ENCODE data around the gene COL5A1.
"Not testable (repeated sequence)": the region's sequence is repeated elsewhere in the genome, so short reads cannot be mapped to it uniquely, and the experiment has no call there.

Gene COL5A1

DNA sequence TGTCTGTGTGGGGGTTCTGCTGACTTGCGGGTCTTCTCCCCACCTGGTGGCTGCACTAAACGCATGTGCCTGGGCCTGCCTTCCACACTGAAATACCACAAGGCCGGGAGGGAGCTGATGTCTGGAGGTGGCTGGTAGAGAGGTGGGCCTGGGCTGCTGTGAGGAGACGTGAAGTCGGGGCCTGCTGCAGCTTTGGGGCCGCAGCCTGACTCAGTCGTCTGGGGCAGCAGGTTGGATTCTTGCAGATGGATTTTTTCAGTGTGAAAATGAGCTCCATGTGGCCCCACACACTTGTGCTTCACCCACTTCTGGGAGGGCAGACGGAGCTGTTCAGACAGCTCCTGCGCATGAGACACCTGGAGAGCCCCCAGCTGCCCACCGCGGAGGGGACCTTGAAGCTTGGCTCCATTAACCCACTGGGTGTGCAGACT, 29.3 kb downstream of the COL5A1 start:
- no peak for FAIRE-seq
- no peak for DNase-seq (ENCODE audit: insufficient read length, low spot score)

DNA sequence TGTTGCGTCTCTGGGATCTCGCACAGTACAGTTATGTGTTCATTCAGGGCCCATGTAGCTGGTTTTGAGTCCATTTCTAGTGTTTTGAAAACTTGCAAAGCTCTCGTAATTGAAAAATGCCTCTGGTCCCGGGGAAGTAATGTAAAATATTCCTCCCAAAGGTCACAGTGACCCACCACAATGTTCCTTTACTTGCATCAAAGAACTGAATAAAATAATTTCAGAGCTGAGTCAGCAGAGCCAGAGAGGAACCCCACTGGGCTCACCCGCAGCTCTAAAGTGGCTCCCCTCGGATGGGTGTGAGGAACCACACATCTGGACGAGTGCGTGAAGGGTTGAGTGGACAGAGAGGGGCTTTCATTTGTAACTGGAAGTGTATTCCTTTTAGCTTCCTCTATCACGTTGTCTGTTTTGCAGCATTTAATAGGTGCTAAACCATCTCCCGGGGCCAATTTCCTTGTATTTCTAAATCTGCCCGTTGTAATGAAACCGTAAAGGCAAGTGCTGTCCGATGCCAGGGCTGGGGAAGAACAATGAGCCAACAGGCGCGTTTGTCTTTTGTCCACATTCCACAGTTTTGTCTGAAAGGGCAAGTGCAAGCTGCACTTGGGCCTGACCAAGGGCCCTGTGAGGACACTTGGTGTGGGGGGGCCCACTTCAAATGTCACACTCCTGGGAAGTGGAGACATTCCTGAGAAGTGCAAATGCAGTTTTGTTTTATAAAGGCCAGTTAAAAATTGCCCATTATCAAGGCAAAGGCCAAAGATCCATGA, 29.9 kb downstream of the COL5A1 start:
- FAIRE-seq (no peak), DNase-seq (ENCODE audit: insufficient read length, low spot score) (no peak)

DNA sequence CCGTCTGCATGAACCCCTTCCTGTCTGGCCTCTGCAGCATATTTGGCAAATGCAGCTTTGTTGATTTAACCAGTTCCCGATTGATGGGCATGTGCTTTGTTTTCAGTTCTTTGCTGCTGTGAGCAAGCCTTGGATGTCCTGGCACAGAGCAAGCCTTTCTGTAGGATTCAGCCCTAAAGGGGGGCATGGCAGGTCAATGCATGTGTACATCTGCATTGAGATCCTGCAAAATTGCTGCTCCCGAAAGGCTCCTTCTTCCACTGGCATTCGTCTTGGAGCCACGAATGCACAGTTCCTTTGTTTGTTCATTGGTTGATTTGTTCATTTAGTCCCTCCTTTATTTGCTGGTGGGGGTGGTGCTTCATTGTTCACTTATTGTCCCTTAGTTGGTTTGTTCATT, 34.8 kb downstream of the COL5A1 start:
- no peak for DNase-seq (ENCODE audit: insufficient read length, low spot score)
- no peak for FAIRE-seq

DNA sequence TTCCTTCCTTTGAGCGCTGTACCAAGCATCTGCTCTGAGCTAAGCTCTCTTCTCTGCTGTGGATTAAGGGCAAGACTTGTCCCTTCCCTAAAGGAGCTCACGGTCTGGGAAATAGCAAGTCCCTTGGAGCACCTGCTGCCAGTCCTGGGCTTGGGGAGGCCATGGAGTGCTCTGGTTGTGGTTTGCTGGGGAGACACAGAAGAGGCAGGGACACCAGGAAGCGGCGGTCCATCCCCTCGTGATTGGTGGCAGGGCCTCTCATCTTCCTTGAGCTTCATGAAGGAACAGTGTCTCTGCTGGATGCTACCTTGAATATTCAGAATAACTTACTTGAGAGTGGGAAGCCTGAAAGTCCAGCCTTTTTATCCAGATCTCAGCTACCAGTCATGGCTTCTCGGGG, 35.3 kb downstream of the COL5A1 start:
- DNase-seq (ENCODE audit: insufficient read length, low spot score) (no peak), FAIRE-seq (no peak)

- no peak for DNase-seq (ENCODE audit: insufficient read length, low spot score)
- FAIRE-seq = no peak
Observed at GRCh38 chr9:134677743-134678142, 36.1 kb downstream of the COL5A1 start.

DNA sequence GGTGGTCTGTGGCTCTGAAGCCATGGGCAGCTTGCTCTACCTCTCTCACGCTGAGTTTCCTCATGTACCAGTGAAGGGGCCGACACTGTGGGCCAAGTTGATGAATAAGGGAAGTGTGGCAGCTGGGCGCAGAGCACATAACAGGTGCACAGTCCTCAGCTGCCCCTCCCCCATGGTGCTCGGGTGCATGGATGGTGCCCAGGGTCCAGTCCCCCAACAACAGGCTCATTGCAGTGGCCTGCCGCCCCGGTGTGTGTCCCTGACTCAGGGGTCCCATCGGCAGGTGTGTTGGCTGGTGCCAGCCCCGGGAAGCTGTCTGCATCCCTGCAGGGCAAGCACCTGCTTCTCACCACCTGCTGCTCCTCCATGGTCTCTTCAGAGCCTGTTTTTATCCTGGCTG, 36.6 kb downstream of the COL5A1 start:
- DNase-seq (ENCODE audit: insufficient read length, low spot score) (no peak), FAIRE-seq (no peak)

DNA sequence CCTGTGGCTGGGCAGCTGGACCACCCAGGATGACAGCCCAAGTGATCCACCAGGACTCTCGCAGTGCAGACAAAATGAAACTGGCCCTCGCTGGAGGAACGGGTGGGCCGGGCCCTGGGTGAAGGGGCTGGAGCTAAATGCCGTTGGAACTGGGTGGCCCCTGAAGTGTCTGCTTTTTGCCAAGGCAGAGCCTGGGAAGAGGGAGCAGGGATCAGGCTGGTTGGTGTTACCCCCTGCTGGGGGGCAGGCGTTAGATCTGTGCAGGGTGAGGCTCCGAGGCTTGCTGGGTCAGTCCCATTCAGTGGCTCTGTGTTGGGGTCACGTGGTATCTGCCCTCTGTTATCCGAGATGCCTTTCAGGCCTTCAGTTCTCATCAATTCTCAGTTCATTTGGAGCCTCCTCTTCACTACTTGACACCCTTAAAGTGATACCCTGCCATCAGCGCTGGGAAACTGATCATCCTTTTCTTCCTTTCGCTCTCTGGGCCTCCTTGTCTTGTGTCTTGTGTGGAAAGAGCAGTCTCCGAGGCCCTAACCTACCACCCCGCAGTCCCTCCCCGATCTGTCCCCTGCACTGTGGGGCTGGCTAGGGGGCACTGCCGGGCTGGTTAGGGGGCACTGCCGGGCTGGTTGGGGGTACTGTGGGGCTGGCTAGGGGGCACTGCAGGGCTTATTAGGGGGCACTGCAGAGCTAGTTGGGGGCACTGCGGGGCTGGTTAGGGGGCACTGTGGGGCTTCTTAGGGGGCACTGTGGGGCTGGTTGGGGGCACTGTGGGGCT, 37.3 kb downstream of the COL5A1 start:
- no peak for FAIRE-seq
- DNase-seq (ENCODE audit: insufficient read length, low spot score) = no peak

GRCh38 chr9:134679616-134680392, 38.2 kb downstream of the COL5A1 start:
- DNase-seq (ENCODE audit: insufficient read length, low spot score) (no peak), FAIRE-seq (no peak)

- DNase-seq (ENCODE audit: insufficient read length, low spot score) (no peak), FAIRE-seq (no peak)
Observed at GRCh38 chr9:134680393-134681060, 38.9 kb downstream of the COL5A1 start.

- no peak for DNase-seq (ENCODE audit: insufficient read length, low spot score)
- FAIRE-seq = no peak
Observed at GRCh38 chr9:134681061-134681661, 39.6 kb downstream of the COL5A1 start.

DNA sequence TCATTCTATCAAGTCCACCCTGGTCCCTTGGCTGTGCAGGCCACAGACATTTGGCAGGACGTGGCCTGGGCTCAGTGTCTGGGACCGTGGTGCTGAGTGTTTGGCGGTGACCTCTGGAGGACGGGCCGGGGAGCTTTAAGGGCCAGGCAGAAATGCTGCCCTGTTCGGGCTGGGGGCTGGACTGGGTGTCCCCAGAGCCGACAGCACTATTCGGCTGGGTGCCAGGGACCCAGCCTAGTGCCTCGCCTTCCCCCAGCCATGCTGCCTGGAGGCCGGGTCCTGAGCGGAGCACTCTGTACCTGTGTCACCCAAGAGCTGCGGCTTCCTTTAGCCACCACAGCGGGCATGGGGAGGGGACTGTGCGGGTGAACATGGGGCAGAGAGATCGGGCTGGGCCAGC, 40.4 kb downstream of the COL5A1 start:
- FAIRE-seq (no peak), DNase-seq (ENCODE audit: insufficient read length, low spot score) (no peak)

GRCh38 chr9:134682651-134683364, 41.2 kb downstream of the COL5A1 start:
- no peak for FAIRE-seq
- DNase-seq (ENCODE audit: insufficient read length, low spot score) = no peak

- no peak for FAIRE-seq
- no peak for DNase-seq (ENCODE audit: insufficient read length, low spot score)
Observed at GRCh38 chr9:134683714-134684374, 42.2 kb downstream of the COL5A1 start.

DNA sequence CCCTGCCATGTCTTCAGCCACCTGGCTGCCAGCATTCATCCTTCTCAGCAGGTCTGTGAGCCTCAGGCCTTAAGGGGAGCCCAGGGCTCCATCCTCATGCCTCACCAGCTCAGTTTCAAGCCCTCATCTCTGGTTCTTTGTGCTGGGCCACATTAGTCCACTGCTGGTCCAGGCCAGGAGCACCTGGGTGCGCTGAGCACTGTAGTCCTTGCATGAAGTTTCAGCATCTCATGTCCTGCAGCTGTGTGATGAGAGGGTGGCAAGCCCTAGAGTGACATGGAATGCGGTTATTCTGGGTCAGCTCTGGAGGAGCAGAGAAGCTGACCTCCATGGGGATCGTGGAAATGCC, 42.7 kb downstream of the COL5A1 start:
- FAIRE-seq = no peak
- DNase-seq (ENCODE audit: insufficient read length, low spot score) = no peak

DNA sequence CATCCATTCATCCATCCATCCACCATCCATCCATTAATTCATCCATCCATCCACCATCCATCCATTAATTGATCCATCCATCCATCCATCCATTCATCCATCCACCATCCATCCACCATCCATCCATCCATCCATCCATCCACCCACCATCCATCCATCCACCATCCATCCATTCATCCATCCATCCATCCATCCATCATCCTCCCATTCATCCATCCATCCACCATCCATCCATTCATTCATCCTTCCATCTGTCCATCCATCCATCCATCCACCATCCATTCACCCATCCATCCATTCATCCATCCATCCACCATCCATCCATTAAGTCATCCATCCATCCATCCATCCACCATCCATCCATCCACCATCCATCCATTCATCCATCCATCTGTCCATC, 43.3 kb downstream of the COL5A1 start:
- not testable (repeated sequence) for FAIRE-seq; DNase-seq (ENCODE audit: insufficient read length, low spot score)

GRCh38 chr9:134685784-134686183, 44.2 kb downstream of the COL5A1 start:
- no peak for FAIRE-seq
- no peak for DNase-seq (ENCODE audit: insufficient read length, low spot score)

- DNase-seq (ENCODE audit: insufficient read length, low spot score) (no peak), FAIRE-seq (no peak)
Observed at GRCh38 chr9:134686896-134687295, 45.3 kb downstream of the COL5A1 start.

GRCh38 chr9:134687556-134687955, 46.0 kb downstream of the COL5A1 start:
- DNase-seq (ENCODE audit: insufficient read length, low spot score) = no peak
- FAIRE-seq = no peak

- no peak for FAIRE-seq
- DNase-seq (ENCODE audit: insufficient read length, low spot score) = no peak
Observed at GRCh38 chr9:134688231-134688630, 46.6 kb downstream of the COL5A1 start.

Measured in GM19239 (cell line).